Tibial nerve (tissue), 4 donors: Measurements from ENCODE around the gene TMEM143.

Experiments
- EP300 ChIP-seq, 2 donors: sonication (generic); formaldehyde crosslinking; IDR thresholded peaks; one replicate each; pipeline ENCODE4 v1.6.1; 2017; ENCODE audit warnings: antibody characterized with exemption in 2 of 2, mild to moderate bottlenecking in 1 of 2
- POLR2A ChIP-seq, 2 donors: fragments of 450-650 bp; IDR thresholded peaks; one replicate each; pipeline ENCODE4 v1.6.1; 2017; ENCODE audit warnings: antibody characterized with exemption in 2 of 2, mild to moderate bottlenecking in 2 of 2, moderate library complexity in 2 of 2
- TF ChIP-seq, protein P1 (sequence below), 5 experiments: fragments of 200-600 bp in 3 of 5; fragments of 450-650 bp in 2 of 5; sonication (generic) in 3 of 5; IDR thresholded peaks; one replicate each; pipeline ENCODE4 v1.5.1; 2016 to 2019; ENCODE audit warnings: antibody characterized with exemption in 5 of 5, mild to moderate bottlenecking in 3 of 5, moderate library complexity in 2 of 5

DNA sequence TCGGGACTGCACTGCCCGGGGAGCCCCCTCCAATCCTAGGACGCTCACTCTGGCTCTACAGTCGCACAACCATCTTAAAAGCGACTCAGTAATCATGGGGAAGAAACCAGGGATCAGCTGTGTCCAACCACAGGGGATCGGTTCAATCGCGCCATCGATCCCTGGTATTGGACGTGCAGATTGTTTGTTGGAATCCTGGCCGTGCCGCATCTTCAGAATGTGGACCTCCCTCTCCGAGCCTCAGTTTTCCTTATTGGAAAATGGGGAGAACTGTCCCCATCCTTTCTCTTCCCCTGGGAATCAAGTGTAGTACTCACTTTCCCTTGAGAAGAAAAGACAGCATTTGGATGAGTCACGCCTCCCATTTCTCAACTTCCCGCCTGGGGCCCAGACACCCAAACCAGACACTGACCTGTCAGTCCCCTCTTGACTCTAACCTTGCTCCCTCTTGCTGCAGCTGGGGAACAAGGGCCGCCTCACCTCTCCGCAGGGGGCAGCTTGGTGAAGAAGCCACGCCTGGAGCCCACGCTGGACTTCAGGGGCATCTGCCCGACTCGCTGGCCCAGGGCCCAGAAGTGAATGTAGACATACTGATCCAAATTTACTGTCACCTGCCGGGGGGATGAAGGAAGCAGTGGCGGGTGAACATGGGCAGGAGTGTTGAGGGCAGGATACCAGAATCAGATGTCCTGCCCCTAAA lies 20.7 kb downstream of the TMEM143 start:
- TF ChIP-seq POLR2A (IDR thresholded peaks at IDR 0.05) = no peak
- TF ChIP-seq, protein P1, sequence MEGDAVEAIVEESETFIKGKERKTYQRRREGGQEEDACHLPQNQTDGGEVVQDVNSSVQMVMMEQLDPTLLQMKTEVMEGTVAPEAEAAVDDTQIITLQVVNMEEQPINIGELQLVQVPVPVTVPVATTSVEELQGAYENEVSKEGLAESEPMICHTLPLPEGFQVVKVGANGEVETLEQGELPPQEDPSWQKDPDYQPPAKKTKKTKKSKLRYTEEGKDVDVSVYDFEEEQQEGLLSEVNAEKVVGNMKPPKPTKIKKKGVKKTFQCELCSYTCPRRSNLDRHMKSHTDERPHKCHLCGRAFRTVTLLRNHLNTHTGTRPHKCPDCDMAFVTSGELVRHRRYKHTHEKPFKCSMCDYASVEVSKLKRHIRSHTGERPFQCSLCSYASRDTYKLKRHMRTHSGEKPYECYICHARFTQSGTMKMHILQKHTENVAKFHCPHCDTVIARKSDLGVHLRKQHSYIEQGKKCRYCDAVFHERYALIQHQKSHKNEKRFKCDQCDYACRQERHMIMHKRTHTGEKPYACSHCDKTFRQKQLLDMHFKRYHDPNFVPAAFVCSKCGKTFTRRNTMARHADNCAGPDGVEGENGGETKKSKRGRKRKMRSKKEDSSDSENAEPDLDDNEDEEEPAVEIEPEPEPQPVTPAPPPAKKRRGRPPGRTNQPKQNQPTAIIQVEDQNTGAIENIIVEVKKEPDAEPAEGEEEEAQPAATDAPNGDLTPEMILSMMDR (IDR thresholded peaks at IDR 0.05) = no peak
- no peak for TF ChIP-seq EP300 (IDR thresholded peaks at IDR 0.05)
